ENCODE results near the gene PCDHA1. TPM values are rescaled to one million over a fixed set of nuclear protein-coding genes. Genes with fewer than 3 reads are reported as not detected.
A peak's percentile ranks its signal among the peaks of the same experiment; 100 is the strongest.
"Not testable (repeated sequence)": the region's sequence is repeated elsewhere in the genome, so short reads cannot be mapped to it uniquely, and the experiment has no call there.

PCDHA1 gene
- total RNA-seq, 4 donors from 2014 or later, result not detected

DNA sequence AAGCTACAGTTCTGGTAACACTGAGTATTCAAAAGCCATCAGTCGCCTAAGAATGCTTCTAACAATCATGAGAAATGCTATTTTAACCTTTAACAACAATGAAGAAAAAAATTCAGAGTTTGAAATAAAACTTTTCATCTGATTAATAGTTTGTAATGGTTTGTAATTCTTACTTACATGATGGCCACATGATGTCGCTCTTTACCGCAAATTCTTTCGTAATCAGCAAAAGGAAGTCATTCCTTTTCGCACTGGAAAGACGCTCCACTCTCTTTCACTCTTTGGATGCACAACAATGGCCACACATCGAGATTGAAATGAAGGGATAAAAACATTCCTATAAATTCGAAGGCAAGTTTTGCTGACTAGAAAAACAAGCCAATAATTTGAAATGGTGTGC lies 48.1 kb downstream of the PCDHA1 start, which contains the start of gene PCDHA7:
PCDHA7 (plus strand) TSS at position 277 of the 400 bp plus-strand sequence; CDS start at position 392, 115 bp downstream.
- ATAC-seq (ENCODE audit: low FRiP score), result no peak
- DNase-seq (ENCODE audit: low spot score), result no peak
- TF ChIP-seq, protein P1, sequence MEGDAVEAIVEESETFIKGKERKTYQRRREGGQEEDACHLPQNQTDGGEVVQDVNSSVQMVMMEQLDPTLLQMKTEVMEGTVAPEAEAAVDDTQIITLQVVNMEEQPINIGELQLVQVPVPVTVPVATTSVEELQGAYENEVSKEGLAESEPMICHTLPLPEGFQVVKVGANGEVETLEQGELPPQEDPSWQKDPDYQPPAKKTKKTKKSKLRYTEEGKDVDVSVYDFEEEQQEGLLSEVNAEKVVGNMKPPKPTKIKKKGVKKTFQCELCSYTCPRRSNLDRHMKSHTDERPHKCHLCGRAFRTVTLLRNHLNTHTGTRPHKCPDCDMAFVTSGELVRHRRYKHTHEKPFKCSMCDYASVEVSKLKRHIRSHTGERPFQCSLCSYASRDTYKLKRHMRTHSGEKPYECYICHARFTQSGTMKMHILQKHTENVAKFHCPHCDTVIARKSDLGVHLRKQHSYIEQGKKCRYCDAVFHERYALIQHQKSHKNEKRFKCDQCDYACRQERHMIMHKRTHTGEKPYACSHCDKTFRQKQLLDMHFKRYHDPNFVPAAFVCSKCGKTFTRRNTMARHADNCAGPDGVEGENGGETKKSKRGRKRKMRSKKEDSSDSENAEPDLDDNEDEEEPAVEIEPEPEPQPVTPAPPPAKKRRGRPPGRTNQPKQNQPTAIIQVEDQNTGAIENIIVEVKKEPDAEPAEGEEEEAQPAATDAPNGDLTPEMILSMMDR (IDR thresholded peaks at IDR 0.05), result no peak

DNA sequence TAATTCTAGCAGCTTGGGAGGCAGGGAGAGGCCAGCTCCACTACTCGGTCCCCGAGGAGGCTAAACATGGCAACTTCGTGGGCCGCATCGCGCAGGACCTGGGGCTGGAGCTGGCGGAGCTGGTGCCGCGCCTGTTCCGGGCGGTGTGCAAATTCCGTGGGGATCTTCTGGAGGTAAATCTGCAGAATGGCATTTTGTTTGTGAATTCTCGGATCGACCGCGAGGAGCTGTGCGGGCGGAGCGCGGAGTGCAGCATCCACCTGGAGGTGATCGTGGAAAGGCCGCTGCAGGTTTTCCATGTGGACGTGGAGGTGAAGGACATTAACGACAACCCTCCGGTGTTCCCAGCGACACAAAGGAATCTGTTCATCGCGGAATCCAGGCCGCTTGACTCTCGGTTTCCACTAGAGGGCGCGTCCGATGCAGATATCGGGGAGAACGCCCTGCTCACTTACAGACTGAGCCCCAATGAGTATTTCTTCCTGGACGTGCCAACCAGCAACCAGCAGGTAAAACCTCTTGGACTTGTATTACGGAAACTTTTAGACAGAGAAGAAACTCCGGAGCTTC lies 48.6 kb downstream of the PCDHA1 start:
- ATAC-seq (ENCODE audit: low FRiP score); DNase-seq (ENCODE audit: low spot score): not testable (repeated sequence)

DNA sequence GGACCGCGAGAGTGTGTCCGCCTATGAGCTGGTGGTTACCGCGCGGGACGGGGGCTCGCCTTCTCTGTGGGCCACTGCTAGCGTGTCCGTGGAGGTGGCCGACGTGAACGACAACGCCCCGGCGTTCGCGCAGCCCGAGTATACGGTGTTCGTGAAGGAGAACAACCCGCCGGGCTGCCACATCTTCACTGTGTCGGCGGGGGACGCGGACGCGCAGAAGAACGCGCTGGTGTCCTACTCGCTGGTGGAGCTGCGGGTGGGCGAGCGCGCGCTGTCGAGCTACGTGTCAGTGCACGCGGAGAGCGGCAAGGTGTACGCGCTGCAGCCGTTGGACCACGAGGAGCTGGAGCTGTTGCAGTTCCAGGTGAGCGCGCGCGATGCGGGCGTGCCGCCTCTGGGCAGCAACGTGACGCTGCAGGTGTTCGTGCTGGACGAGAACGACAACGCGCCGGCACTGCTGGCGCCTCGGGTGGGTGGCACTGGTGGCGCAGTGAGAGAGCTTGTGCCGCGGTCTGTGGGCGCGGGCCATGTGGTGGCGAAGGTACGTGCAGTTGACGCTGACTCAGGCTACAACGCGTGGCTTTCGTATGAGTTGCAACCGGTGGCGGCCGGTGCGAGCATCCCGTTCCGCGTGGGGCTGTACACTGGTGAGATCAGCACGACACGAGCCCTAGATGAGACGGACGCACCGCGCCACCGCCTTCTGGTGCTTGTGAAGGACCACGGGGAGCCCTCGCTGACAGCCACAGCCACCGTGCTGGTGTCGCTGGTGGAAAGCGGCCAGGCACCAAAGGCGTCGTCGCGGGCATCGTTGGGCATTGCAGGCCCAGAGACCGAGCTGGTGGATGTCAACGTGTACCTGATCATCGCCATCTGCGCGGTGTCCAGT lies 49.9 kb downstream of the PCDHA1 start:
- DNase-seq (ENCODE audit: low spot score), result no peak
- no peak for ATAC-seq (ENCODE audit: low FRiP score)
- TF ChIP-seq, protein P1 (IDR thresholded peaks at IDR 0.05), result no peak

DNA sequence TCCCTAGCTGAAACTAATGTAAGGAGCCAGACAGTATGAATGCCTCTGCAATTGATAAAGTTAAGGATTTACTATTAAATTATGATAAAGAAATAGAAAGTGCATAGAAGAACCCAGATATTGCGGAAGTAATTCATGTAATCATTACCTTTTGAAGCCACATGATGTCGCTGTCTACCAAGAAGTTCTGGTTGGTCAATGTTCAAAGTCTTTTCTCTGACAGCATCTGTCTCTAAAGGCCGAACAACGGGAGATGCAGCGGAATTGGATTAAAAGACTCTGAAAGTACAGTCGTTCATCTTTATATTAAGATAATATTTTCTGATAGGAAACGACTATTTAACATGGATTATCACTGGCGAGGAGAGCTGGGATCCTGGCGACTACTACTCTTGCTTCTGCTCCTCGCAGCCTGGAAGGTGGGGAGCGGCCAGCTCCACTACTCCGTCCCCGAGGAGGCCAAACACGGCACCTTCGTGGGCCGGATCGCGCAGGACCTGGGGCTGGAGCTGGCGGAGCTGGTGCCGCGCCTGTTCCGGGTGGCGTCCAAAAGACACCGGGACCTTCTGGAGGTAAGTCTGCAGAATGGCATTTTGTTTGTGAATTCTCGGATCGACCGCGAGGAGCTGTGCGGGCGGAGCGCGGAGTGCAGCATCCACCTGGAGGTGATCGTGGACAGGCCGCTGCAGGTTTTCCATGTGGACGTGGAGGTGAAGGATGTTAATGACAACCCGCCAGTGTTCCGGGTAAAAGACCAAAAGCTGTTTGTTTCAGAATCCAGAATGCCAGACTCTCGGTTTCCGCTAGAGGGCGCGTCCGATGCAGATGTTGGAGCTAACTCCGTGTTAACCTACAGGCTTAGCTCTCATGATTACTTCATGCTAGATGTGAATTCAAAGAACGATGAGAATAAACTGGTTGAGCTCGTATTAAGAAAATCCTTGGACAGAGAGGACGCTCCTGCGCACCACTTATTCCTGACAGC lies 55.3 kb downstream of the PCDHA1 start, which contains the start of gene PCDHA8:
PCDHA8 (plus strand) TSS at position 210 of the 985 bp plus-strand sequence; CDS start at position 345, 135 bp downstream.
- TF ChIP-seq, protein P1 (IDR thresholded peaks at IDR 0.05), result no peak
- DNase-seq (ENCODE audit: low spot score) (no peak), ATAC-seq (ENCODE audit: low FRiP score) (no peak)

DNA sequence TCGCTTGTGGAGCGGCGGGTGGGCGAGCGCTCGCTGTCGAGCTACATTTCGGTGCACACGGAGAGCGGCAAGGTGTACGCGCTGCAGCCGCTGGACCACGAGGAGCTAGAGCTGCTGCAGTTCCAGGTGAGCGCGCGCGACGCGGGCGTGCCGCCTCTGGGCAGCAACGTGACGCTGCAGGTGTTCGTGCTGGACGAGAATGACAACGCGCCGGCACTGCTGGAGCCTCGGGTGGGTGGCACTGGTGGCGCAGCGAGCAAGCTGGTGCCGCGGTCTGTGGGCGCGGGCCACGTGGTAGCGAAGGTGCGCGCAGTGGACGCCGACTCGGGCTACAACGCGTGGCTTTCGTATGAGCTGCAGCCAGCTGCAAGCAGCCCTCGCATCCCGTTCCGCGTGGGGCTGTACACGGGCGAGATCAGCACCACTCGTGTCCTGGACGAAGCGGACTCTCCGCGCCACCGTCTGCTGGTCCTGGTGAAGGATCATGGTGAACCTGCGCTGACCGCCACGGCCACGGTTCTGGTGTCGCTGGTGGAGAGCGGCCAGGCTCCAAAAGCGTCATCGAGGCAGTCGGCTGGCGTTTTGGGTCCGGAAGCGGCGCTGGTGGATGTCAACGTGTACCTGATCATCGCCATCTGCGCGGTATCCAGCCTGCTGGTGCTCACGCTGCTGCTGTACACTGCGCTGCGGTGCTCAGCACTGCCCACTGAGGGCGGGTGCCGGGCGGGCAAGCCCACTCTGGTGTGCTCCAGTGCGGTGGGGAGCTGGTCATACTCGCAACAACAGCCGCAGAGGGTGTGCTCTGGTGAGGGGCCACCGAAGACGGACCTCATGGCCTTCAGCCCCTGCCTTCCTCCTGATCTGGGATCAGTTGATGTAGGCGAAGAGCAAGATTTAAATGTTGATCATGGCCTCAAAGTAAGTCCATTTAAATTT lies 57.1 kb downstream of the PCDHA1 start:
- DNase-seq (ENCODE audit: low spot score) (no peak), ATAC-seq (ENCODE audit: low FRiP score) (no peak)
- TF ChIP-seq, protein P1 (IDR thresholded peaks at IDR 0.05), result no peak

DNA sequence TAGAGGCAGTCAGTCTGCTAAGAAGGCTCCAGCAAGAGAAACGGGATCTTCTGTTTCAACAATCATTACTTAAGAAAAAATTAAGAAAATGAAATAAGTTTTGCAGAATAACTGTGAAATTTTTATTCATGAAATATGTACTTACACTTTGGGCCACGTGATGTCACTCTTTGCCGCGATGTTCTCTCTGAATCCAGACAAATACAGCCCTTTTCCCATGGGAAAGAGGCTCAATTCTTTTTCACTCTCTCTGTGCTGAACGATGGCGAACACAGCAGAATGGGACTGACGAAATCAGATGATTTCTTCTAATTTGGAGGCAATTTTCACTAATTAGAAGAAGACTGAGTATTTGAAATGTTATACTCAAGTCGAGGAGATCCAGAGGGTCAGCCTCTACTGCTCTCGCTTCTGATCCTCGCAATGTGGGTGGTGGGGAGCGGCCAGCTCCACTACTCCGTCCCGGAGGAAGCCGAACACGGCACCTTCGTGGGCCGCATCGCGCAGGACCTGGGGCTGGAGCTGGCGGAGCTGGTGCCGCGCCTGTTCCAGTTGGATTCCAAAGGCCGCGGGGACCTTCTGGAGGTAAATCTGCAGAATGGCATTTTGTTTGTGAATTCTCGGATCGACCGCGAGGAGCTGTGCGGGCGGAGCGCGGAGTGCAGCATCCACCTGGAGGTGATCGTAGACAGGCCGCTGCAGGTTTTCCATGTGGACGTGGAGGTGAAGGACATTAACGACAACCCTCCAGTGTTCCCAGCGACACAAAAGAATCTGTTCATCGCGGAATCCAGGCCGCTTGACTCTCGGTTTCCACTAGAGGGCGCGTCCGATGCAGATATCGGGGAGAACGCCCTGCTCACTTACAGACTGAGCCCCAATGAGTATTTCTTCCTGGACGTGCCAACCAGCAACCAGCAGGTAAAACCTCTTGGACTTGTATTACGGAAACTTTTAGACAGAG lies 62.5 kb downstream of the PCDHA1 start, which contains the start of gene PCDHA9:
PCDHA9 (plus strand) TSS at position 244 of the 964 bp plus-strand sequence; CDS start at position 358, 114 bp downstream.
- not testable (repeated sequence) for ATAC-seq (ENCODE audit: low FRiP score); DNase-seq (ENCODE audit: low spot score)

DNA sequence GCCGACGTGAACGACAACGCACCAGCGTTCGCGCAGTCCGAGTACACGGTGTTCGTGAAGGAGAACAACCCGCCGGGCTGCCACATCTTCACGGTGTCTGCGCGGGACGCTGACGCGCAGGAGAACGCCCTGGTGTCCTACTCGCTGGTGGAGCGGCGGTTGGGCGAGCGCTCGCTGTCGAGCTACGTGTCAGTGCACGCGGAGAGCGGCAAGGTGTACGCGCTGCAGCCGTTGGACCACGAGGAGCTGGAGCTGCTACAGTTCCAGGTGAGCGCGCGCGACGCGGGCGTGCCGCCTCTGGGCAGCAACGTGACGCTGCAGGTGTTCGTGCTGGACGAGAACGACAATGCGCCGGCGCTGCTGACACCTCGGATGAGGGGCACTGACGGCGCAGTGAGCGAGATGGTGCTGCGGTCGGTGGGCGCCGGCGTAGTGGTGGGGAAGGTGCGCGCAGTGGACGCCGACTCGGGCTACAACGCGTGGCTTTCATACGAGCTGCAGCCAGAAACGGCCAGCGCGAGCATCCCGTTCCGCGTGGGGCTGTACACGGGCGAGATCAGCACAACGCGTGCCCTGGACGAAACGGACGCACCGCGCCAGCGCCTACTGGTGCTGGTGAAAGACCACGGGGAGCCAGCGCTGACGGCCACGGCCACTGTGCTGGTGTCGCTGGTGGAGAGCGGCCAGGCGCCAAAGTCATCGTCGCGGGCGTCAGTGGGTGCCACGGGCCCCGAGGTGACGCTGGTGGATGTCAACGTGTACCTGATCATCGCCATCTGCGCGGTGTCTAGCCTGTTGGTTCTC lies 64.1 kb downstream of the PCDHA1 start:
- peak; percentile 19 for ATAC-seq (ENCODE audit: low FRiP score)
- DNase-seq (ENCODE audit: low spot score), result not testable (repeated sequence)
